Right lobe of liver (tissue), 6 donors: ENCODE measurements around the gene IQCF2. TPM values are rescaled to one million over a fixed set of nuclear protein-coding genes. Genes with fewer than 3 reads are reported as not detected.

Experiments
- ATAC-seq, 4 donors: fragments of 200-7000 bp; cut with Tn5 transposase; one replicate each; pipeline ENCODE4 v1.9.1; 2020; ENCODE audit warnings: mild to moderate bottlenecking in 4 of 4, moderate library complexity in 4 of 4
- DNase-seq, 3 donors: peaks; one replicate each; pipeline ENCODE4 v3.0.0-alpha.2; 2020
- H3K27ac ChIP-seq, 3 donors: fragments of 200-600 bp; one replicate each; pipeline ENCODE4 v1.8.0; 2022
- H3K27me3 ChIP-seq, 2 donors: fragments of 200-600 bp; one replicate each; pipeline ENCODE4 v1.8.0; 2022
- H3K36me3 ChIP-seq, 4 donors: fragments of 200-600 bp; sonication (generic) in 1 of 4; one replicate each; pipeline versions ENCODE4 v1.5.1 to v1.8.0; 2017 to 2022; ENCODE audit warnings: control low read depth in 1 of 4
- H3K4me1 ChIP-seq, 4 donors: fragments of 200-600 bp; sonication (generic) in 1 of 4; one replicate each; pipeline versions ENCODE4 v1.5.1 to v1.8.0; 2017 to 2022; ENCODE audit warnings: control low read depth in 1 of 4
- H3K4me3 ChIP-seq, 3 donors: fragments of 200-600 bp; one replicate each; pipeline ENCODE4 v1.8.0; 2022
- H3K9me3 ChIP-seq, 4 donors: fragments of 200-600 bp; sonication (generic) in 1 of 4; one replicate each; pipeline versions ENCODE4 v1.5.1 to v1.8.0; 2017 to 2022; ENCODE audit warnings: control low read depth in 1 of 4
- POLR2A ChIP-seq: fragments of 450-650 bp; IDR thresholded peaks from one replicate; pipeline ENCODE4 v1.6.1; 2017; ENCODE audit warnings: antibody characterized with exemption, mild to moderate bottlenecking
- WGBS: methylation state at CpG from one replicate; pipeline ENCODE4 v1.1.6; 2018; ENCODE audit warnings: low coverage, low lambda C conversion rate; ENCODE audit not compliant: insufficient coverage; ENCODE audit errors: missing lambda C conversion rate; 5-methylcytosine and 5-hydroxymethylcytosine counted together
- intact Hi-C, 2 donors: fragments of 100-400 bp; cut with DNase I; formaldehyde crosslinking; loops; one replicate each; pipeline versions ENCODE4 v1.11.2 to v1.14.1; 2022
- total RNA-seq, 6 experiments: library from RNA; depleted of rRNA in 2 of 6; stranded (reverse); fragments of >200 nt in 2 of 6; fragmentation: NEBNext Ultra II Directional in 3 of 6; extraction: Animal tissue kit (Norgen Biotek cat#: 25700) in 3 of 6; gene quantifications; one replicate each; pipeline versions ENCODE4 v1.1.0 to v1.2.4, GENCODE V29; 2016 to 2023
- TF ChIP-seq, protein P1 (sequence below), 4 donors: fragments of 200-600 bp in 3 of 4; fragments of 450-650 bp in 1 of 4; IDR thresholded peaks; one replicate each; pipeline versions ENCODE4 v1.5.1 to v1.8.0; 2016 to 2022; ENCODE audit warnings: antibody characterized with exemption in 4 of 4, mild to moderate bottlenecking in 2 of 4
- donor health status: DM: no; HTN: yes; CAD: no.
- donor health status: DM: no; HTN: no; CAD: no.
- donor health status: DM: no; HTN: no; CAD: no.
- donor health status: DM: no; HTN: yes; CAD: no.
- donor health status: DM: no; HTN: yes; CAD: no.

The IQCF2 gene
- total RNA-seq, 6 experiments from 2014 or later = not detected

DNA sequence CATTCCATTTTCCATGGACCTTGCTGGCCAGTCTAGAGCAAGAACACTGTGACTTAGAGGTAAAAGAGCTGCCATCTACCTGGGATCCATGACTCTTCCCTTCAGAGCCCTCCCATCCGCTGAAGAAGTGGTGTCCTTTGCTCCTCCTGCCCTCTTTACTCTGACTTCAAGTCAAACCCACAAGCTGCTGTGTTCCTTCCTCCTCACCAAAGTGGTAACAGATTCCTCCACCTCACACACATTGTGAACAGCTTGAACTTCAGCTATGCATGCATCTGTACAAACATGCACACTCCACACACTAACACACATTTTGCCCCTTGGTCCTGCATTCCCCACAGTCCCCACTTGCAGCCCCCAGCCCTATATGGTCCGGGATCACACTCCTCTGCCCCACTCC lies 13.0 kb downstream of the IQCF2 start:
- H3K27ac ChIP-seq = no peak overlapping the region
- 42% methylated on average over 2 of the region's 2 CpGs for whole genome bisulfite sequencing
- TF ChIP-seq, protein P1, sequence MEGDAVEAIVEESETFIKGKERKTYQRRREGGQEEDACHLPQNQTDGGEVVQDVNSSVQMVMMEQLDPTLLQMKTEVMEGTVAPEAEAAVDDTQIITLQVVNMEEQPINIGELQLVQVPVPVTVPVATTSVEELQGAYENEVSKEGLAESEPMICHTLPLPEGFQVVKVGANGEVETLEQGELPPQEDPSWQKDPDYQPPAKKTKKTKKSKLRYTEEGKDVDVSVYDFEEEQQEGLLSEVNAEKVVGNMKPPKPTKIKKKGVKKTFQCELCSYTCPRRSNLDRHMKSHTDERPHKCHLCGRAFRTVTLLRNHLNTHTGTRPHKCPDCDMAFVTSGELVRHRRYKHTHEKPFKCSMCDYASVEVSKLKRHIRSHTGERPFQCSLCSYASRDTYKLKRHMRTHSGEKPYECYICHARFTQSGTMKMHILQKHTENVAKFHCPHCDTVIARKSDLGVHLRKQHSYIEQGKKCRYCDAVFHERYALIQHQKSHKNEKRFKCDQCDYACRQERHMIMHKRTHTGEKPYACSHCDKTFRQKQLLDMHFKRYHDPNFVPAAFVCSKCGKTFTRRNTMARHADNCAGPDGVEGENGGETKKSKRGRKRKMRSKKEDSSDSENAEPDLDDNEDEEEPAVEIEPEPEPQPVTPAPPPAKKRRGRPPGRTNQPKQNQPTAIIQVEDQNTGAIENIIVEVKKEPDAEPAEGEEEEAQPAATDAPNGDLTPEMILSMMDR (IDR thresholded peaks at IDR 0.05) = no peak
- no peak for TF ChIP-seq POLR2A
- no peaks in the 10 kb centered on the region for H3K4me1 ChIP-seq
- H3K36me3 ChIP-seq = no peaks in the 10 kb centered on the region
- DNase-seq (no peak), ATAC-seq (no peak)
- no peak overlapping the region for H3K4me3 ChIP-seq
- H3K9me3 ChIP-seq = no peaks in the 10 kb centered on the region
- intact Hi-C loops = no loop called here
- no peaks in the 10 kb centered on the region for H3K27me3 ChIP-seq

DNA sequence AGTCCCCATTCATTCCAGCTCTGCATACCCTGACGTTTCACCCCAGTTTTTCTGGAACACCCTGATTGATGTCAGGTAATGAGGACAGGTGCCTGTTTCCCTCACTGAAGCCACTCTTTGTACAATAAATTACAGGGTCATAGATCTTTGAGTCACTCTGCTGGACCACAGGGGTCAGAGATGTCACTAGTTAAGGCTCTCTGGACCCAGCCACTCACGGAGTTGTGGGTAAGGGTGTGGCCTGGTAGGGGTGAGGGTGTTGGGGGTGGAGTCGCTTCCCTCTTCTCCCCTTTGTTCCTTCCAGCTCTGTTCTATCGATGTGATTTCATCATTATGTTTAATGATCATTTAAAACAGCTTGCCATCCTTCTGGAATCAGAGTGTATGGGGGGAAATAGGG lies 13.5 kb downstream of the IQCF2 start:
- DNase-seq (no peak), ATAC-seq (no peak)
- WGBS = 40% methylated on average over 4 of the region's 4 CpGs
- Histone ChIP-seq H3K9me3 (no peaks in the 10 kb centered on the region), H3K27ac (no peak overlapping the region), H3K4me1 (no peaks in the 10 kb centered on the region), H3K36me3 (no peaks in the 10 kb centered on the region), H3K27me3 (no peaks in the 10 kb centered on the region), H3K4me3 (no peak overlapping the region)
- TF ChIP-seq, protein P1 (IDR thresholded peaks at IDR 0.05) = no peak
- no peak for TF ChIP-seq POLR2A
- intact Hi-C loops = no loop called here

DNA sequence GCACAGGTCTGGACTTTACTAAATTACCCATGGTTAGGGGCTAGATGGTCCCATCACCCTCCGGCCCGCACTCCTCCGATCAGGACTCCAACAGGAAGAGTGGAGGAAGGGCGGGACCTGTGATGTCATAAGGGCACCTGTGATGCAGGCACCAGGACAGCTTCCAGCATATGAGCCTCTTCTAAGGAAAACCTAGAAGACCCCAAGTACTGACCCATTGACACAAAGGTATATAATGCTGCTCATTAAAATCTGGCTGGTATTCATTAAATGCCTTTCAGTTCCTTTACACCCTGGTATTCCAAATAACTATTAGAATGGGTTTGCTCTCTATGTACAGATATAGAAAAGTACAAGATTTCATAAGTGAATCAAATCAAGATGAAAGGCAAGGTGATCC lies 14.1 kb downstream of the IQCF2 start, which contains the start of gene IQCF5:
Gene IQCF5, minus strand, starts transcription at position 101 of the 400 bp plus-strand sequence. Its CDS starts 70 bp downstream, at position 31.
- 83% methylated on average over 2 of the region's 4 CpGs for WGBS

DNA sequence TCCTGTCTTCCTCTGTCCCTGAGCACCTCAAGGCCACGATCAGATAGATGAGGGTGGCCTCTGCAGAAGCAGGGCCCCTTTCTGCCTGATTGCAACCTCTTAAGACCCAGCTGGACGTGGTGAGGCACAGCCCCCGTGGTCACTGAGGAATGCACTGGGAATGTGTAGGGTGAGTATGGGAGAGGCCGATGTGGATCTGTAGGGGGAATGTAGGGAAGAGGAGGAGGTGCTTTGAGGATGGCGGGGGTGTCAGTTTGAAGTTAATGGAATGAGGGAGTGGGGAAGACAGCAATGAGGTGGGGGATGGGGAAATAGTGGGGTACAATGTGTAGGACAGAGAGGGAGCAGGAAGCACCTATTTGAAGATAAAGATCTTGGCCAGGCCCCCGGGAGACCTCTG lies 14.8 kb downstream of the IQCF2 start:
- WGBS = 48% methylated on average over 4 of the region's 6 CpGs

More for the DNA sequence above, 14.1 kb downstream of the IQCF2 start, which contains the start of gene IQCF5:
- ATAC-seq (no peak), DNase-seq (no peak)
- Histone ChIP-seq H3K4me3 (no peak within 1 kb of the TSS), H3K27ac (no peak within 1 kb of the TSS), H3K36me3 (no peaks in the 10 kb centered on the region), H3K4me1 (no peaks in the 10 kb centered on the region), H3K9me3 (no peaks in the 10 kb centered on the region), H3K27me3 (no peaks in the 10 kb centered on the region)
- intact Hi-C loops = no loop called here
- no peak for TF ChIP-seq POLR2A
- TF ChIP-seq, protein P1 (IDR thresholded peaks at IDR 0.05) = no peak

More for the DNA sequence above, 14.8 kb downstream of the IQCF2 start:
- H3K4me1 ChIP-seq = no peaks in the 10 kb centered on the region
- TF ChIP-seq, protein P1 (IDR thresholded peaks at IDR 0.05) = no peak
- TF ChIP-seq POLR2A = no peak
- intact Hi-C loops = no loop called here
- no peaks in the 10 kb centered on the region for H3K36me3 ChIP-seq
- no peaks in the 10 kb centered on the region for H3K9me3 ChIP-seq
- no peak overlapping the region for H3K27ac ChIP-seq
- ATAC-seq (no peak), DNase-seq (no peak)
- no peaks in the 10 kb centered on the region for H3K27me3 ChIP-seq
- H3K4me3 ChIP-seq = no peak overlapping the region
